ENCODE data around the gene TCEA3. TPM values are rescaled to one million over a fixed set of nuclear protein-coding genes. Genes with fewer than 3 reads are reported as not detected.

The TCEA3 gene
- total and polyA plus RNA-seq, 2 of the 4 experiments (the other 2 are of a cell fraction): 3.0 to 6.3 TPM

GRCh38 chr1:23357138-23357908 lies 67.2 kb downstream of the TCEA3 start:
- no peak overlapping the region for H3K56ac ChIP-seq (ENCODE audit: extremely low read depth, insufficient read depth, low read length)
- peaks cover 19 to 25% of the 10 kb centered on the region in 2 experiments for H3K79me1 ChIP-seq (ENCODE audit: low read depth in 1 of 2, low read length in 2 of 2)
- H3K36me3 ChIP-seq (ENCODE audit: control insufficient read depth, insufficient read depth, low read length): peaks cover 20% of the 10 kb centered on the region
- H3K27ac ChIP-seq (ENCODE audit: insufficient read depth, low read length): no peak overlapping the region
- H3K4me1 ChIP-seq (ENCODE audit: control insufficient read depth, insufficient read depth, low read length): no peaks in the 10 kb centered on the region
- in situ Hi-C loops (cut with MboI; ENCODE audit: low sequenced_read_pairs) (no loop called here), dilution Hi-C loops (cut with HindIII; ENCODE audit: low sequenced_read_pairs, unreplicated experiment) (no loop called here), intact Hi-C loops (cut with micrococcal nuclease) (no loop called here)
- no peak overlapping the region for H3K4me2 ChIP-seq (ENCODE audit: low read depth, low read length)
- no peak overlapping the region for H3K18ac ChIP-seq (ENCODE audit: low read depth, low read length)
- H3K23ac ChIP-seq (ENCODE audit: low read depth, low read length): no peak overlapping the region
- no peak overlapping the region for H2AFZ ChIP-seq (replicated peaks; ENCODE audit: low read length, poor library complexity)
- ChIA-PET CTCF (interaction anchor here (0.5 kb wide), 1 partner anchor 353 kb away, joined by 3 read pairs; no protein-coding TSS in a partner anchor), POLR2A (ENCODE audit: unreplicated experiment) (interaction anchor here (0.7 kb wide), 1 partner anchor 279 kb away, joined by 8 read pairs; no protein-coding TSS in a partner anchor)
- no peak for DNase-seq
- BruUV-seq (replicated peaks): no TSS peak
- H3K9me3 ChIP-seq (ENCODE audit: control insufficient read depth, insufficient read depth, low read length): peaks cover 30% of the 10 kb centered on the region
- TF ChIP-seq, protein P1, sequence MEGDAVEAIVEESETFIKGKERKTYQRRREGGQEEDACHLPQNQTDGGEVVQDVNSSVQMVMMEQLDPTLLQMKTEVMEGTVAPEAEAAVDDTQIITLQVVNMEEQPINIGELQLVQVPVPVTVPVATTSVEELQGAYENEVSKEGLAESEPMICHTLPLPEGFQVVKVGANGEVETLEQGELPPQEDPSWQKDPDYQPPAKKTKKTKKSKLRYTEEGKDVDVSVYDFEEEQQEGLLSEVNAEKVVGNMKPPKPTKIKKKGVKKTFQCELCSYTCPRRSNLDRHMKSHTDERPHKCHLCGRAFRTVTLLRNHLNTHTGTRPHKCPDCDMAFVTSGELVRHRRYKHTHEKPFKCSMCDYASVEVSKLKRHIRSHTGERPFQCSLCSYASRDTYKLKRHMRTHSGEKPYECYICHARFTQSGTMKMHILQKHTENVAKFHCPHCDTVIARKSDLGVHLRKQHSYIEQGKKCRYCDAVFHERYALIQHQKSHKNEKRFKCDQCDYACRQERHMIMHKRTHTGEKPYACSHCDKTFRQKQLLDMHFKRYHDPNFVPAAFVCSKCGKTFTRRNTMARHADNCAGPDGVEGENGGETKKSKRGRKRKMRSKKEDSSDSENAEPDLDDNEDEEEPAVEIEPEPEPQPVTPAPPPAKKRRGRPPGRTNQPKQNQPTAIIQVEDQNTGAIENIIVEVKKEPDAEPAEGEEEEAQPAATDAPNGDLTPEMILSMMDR (conservative IDR thresholded peaks at IDR 0.05; ENCODE audit: low read depth, low read length): no peak
- TF ChIP-seq RCOR1 (IDR thresholded peaks at IDR 0.05; ENCODE audit: insufficient replicate concordance, low read length) (no peak), FOS (IDR thresholded peaks at IDR 0.05; ENCODE audit: low read depth, low read length) (no peak), BHLHE40 (IDR thresholded peaks at IDR 0.05; ENCODE audit: low read depth, low read length) (no peak), CEBPB (IDR thresholded peaks at IDR 0.05; ENCODE audit: low read depth, low read length) (no peak), POLR2A (IDR thresholded peaks at IDR 0.05; ENCODE audit: low read depth, low read length) (no peak), NFE2L2 (IDR thresholded peaks at IDR 0.05; ENCODE audit: low read depth, low read length) (no peak), ELK1 (IDR thresholded peaks at IDR 0.05; ENCODE audit: borderline replicate concordance, low read depth, low read length) (no peak), MAZ (IDR thresholded peaks at IDR 0.05; ENCODE audit: borderline replicate concordance, low read depth, low read length) (no peak), CHD1 (IDR thresholded peaks at IDR 0.05; ENCODE audit: low read depth, low read length) (no peak), SMC3 (IDR thresholded peaks at IDR 0.05; ENCODE audit: low read depth, low read length) (no peak), MXI1 (IDR thresholded peaks at IDR 0.05; ENCODE audit: borderline replicate concordance, low read depth, low read length) (no peak), RAD21 (IDR thresholded peaks at IDR 0.05; ENCODE audit: low read length) (no peak)
- TF ChIP-seq, protein P2, sequence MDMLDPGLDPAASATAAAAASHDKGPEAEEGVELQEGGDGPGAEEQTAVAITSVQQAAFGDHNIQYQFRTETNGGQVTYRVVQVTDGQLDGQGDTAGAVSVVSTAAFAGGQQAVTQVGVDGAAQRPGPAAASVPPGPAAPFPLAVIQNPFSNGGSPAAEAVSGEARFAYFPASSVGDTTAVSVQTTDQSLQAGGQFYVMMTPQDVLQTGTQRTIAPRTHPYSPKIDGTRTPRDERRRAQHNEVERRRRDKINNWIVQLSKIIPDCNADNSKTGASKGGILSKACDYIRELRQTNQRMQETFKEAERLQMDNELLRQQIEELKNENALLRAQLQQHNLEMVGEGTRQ (IDR thresholded peaks at IDR 0.05; ENCODE audit: low read depth, low read length): no peak
- no peaks in the 10 kb centered on the region for H3K27me3 ChIP-seq (ENCODE audit: control insufficient read depth, insufficient read depth, low read length)
- no peak overlapping the region for H2BK15ac ChIP-seq (ENCODE audit: low read depth, low read length)
- H3K4ac ChIP-seq (ENCODE audit: low read depth, low read length): no peak overlapping the region
- H2BK5ac ChIP-seq (ENCODE audit: low read depth, low read length, poor library complexity, severe bottlenecking): no peak overlapping the region
- no peak overlapping the region for H3K4me3 ChIP-seq (ENCODE audit: insufficient read depth, low read depth, low read length)
- no peak overlapping the region for H2BK20ac ChIP-seq (ENCODE audit: low read depth, low read length)
- no peaks in the 10 kb centered on the region for H3K9me1 ChIP-seq (ENCODE audit: insufficient read depth, low read length)
- H2BK120ac ChIP-seq (ENCODE audit: low read depth, low read length): no peak overlapping the region
- no peak overlapping the region for H3K9ac ChIP-seq (ENCODE audit: low read depth, low read length)
- H4K8ac ChIP-seq (ENCODE audit: low read depth in 2 of 2, low read length in 2 of 2): no peak overlapping the region
- no peak overlapping the region for H3K14ac ChIP-seq (replicated peaks; ENCODE audit: low read depth, low read length)
- H4K5ac ChIP-seq (ENCODE audit: low read depth, low read length): no peak overlapping the region
- no peak overlapping the region for H2AK5ac ChIP-seq (ENCODE audit: low read depth, low read length)
- no peaks in the 10 kb centered on the region for H4K20me1 ChIP-seq (ENCODE audit: insufficient read depth, low read length)
- ATAC-seq (ENCODE audit: low read depth): no peak
- no peak overlapping the region for H2AK9ac ChIP-seq (replicated peaks; ENCODE audit: low read depth, low read length, poor library complexity)
- no peak overlapping the region for H4K91ac ChIP-seq (ENCODE audit: insufficient read depth, low read depth, low read length)
- 40% methylated on average over 1 of the region's 3 CpGs; no CpG with 5 or more reads in 1 of the 2 experiments for WGBS, 2 experiments (ENCODE audit: extremely low coverage in 2 of 2, insufficient read length in 1 of 2)

Measured in IMR-90 (cell line).